Stimulated activated CD4-positive, alpha-beta T cell treated with anti-CD3 and anti-CD28 coated beads, TNF-alpha, amount 100 ng/mL, for 48 hours (primary cell): Measurements from ENCODE around the gene IL15.

Source experiments
- DNase-seq, 3 donors: peaks; one replicate each; pipeline ENCODE4 v3.0.0-alpha.2; 2020; ENCODE audit warnings: low read depth in 3 of 3

IL15 gene

DNA sequence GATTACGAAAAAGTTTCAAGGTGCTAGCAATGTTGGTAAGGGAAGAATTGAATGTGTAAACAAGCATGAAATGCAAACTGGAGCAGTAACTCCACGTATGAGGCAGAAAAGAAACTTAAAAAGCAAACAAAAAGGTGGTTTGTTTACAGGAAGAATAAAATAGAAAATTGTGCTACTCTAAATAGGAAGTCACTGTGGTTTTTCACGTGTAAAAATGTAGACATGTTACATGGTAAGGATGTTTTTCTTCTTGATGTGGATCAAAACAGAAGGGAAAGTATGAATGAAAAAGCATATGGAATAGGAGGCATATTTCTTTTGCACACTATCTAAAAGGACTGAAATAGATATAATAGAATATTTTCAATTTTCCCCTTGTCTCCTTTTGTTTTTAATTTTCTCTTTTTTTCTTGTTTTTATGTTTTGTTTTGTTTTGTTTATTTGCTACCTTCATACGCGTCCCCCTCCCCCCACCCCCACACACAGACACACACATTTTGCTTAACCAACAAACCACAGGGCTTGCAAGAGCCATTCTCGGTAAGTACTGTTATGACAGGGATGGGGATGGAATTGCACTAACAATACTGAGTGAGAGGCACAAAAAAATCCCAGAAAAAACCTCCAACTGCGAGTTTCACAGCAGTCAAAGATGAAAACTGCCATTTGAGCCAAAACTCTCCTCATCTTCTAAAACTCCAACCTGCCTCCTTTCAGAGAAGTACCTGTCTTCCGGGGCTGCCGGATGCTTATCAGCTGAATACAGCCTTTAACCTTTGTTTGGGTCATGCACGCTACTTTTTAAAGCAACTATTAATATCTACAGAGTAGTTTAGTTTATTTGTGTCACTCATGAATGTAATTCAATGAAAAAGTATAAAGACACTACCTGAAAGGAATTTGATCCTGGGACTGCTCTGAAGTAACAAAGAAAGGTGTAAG, 135.8 kb downstream of the IL15 start:
- DNase-seq: no peak

DNA sequence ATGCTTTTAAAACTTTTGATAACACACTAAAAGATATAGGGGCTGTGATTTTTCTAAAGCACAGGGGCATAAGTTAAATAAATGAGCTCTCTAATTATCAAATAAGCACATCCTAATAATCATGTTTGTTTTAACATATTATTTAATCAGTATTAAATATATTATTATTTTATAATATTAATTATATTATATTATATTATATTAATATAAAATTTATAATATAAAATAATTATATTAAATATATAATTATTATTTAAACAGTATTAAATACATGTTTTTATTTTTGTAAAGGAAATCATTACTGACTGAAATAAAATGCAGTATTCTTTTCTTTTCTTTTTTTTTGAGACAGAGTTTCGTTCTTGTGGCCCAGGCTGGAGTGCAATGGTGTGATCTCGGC, 136.5 kb downstream of the IL15 start:
- no peak for DNase-seq

DNA sequence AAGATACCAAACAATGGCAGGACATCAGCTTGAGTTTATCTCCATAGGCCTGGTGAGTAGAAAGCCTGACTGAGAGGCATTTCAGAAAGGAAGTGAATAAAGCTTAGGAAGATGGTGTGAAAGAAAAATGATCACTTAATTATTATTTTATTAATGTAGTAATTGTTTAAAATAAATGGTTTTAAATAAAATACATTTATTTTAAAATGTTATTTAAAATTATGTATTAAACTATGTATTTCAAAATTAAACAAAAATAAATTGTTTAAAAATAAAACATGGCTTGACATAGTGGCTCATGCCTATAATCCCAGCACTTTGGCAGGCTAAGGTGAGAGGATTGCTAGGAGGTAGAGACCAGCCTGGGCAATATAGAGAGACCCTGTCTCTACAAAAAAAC, 145.8 kb downstream of the IL15 start:
- DNase-seq: no peak
